ENCODE data around the gene VAPB. TPM values are rescaled to one million over a fixed set of nuclear protein-coding genes. Genes with fewer than 3 reads are reported as not detected.

VAPB gene
- total and polyA plus RNA-seq, 7 donors = 30.7 to 84.5 (median 64.0) TPM

DNA sequence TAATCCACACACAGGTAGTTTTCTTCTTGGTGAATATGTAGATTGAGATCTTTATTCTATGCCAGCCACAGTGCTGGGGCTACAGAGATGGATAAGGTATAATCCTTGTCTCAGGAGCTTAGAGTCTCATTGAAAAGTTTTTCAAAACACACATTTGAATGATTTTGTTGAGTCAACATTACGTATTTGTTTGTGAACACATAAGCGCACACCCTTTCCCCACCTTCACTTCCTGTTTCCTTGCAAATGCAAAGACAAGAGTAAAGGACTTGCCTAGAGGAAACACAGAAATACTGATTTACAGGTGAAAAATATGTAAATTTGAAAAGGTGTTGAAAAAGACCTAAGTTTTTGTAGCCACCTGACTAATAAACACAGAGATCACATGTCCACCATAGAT, 27.8 kb downstream of the VAPB start:
- Histone ChIP-seq H3K27me3 (ENCODE audit: insufficient read depth in 3 of 3, low read length in 2 of 3) (no peaks in the 10 kb centered on the region), H3K4me3 (no peak overlapping the region), H3K4me1 (peaks cover 8% of the 10 kb centered on the region), H3K27ac (no peak overlapping the region), H3K9me3 (no peaks in the 10 kb centered on the region), H3K36me3 (ENCODE audit: insufficient read depth in 1 of 2, low read depth in 1 of 2) (peaks cover 3 to 33% of the 10 kb centered on the region in 2 donors)
- ATAC-seq = no peak
- DNase-seq = no peak
- TF ChIP-seq, protein P1, sequence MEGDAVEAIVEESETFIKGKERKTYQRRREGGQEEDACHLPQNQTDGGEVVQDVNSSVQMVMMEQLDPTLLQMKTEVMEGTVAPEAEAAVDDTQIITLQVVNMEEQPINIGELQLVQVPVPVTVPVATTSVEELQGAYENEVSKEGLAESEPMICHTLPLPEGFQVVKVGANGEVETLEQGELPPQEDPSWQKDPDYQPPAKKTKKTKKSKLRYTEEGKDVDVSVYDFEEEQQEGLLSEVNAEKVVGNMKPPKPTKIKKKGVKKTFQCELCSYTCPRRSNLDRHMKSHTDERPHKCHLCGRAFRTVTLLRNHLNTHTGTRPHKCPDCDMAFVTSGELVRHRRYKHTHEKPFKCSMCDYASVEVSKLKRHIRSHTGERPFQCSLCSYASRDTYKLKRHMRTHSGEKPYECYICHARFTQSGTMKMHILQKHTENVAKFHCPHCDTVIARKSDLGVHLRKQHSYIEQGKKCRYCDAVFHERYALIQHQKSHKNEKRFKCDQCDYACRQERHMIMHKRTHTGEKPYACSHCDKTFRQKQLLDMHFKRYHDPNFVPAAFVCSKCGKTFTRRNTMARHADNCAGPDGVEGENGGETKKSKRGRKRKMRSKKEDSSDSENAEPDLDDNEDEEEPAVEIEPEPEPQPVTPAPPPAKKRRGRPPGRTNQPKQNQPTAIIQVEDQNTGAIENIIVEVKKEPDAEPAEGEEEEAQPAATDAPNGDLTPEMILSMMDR (IDR thresholded peaks at IDR 0.05) = no peak
- intact Hi-C loops (cut with DNase I) = no loop called here
- 73 to 86% (median 82%) methylated on average over 2 of the region's 2 CpGs for WGBS, 3 donors

- DNase-seq (no peak), ATAC-seq (no peak)
- Histone ChIP-seq H3K4me3 (no peak overlapping the region), H3K36me3 (ENCODE audit: insufficient read depth in 1 of 2, low read depth in 1 of 2) (peaks cover 3 to 34% of the 10 kb centered on the region in 2 donors), H3K27me3 (ENCODE audit: insufficient read depth in 3 of 3, low read length in 2 of 3) (no peaks in the 10 kb centered on the region), H3K27ac (no peak overlapping the region), H3K4me1 (peaks cover 8% of the 10 kb centered on the region), H3K9me3 (no peaks in the 10 kb centered on the region)
- intact Hi-C loops (cut with DNase I) = no loop called here
- WGBS, 3 donors = 84 to 91% (median 87%) methylated on average over 3 of the region's 3 CpGs
- TF ChIP-seq, protein P1 (IDR thresholded peaks at IDR 0.05) = no peak
Observed at GRCh38 chr20:58417438-58417837, 28.4 kb downstream of the VAPB start.

GRCh38 chr20:58418949-58419748, 30.1 kb downstream of the VAPB start:
- H3K4me3 ChIP-seq = no peak overlapping the region
- no peak overlapping the region for H3K27ac ChIP-seq
- TF ChIP-seq, protein P1 (IDR thresholded peaks at IDR 0.05) = no peak
- DNase-seq (no peak), ATAC-seq (no peak)
- WGBS, 3 donors = 81 to 94% (median 87%) methylated on average over 5 of the region's 5 CpGs
- intact Hi-C loops (cut with DNase I) = no loop called here
- H3K27me3 ChIP-seq (ENCODE audit: insufficient read depth in 3 of 3, low read length in 2 of 3) = no peaks in the 10 kb centered on the region
- peaks cover 12% of the 10 kb centered on the region for H3K4me1 ChIP-seq
- H3K9me3 ChIP-seq = no peaks in the 10 kb centered on the region
- H3K36me3 ChIP-seq (ENCODE audit: insufficient read depth in 1 of 2, low read depth in 1 of 2) = peaks cover 3 to 37% of the 10 kb centered on the region in 2 donors

GRCh38 chr20:58420798-58421496, 31.9 kb downstream of the VAPB start:
- Histone ChIP-seq H3K9me3 (no peaks in the 10 kb centered on the region), H3K27me3 (ENCODE audit: insufficient read depth in 3 of 3, low read length in 2 of 3) (no peaks in the 10 kb centered on the region), H3K27ac (no peak overlapping the region), H3K36me3 (ENCODE audit: insufficient read depth in 1 of 2, low read depth in 1 of 2) (peaks cover 3 to 37% of the 10 kb centered on the region in 2 donors), H3K4me3 (no peak overlapping the region), H3K4me1 (peaks cover 9% of the 10 kb centered on the region)
- DNase-seq (no peak), ATAC-seq (peak in 3 of 4 donors; percentile 54 to 72 (median 65))
- intact Hi-C loops (cut with DNase I) = no loop called here
- WGBS, 3 donors = 81 to 84% (median 81%) methylated on average over 5 of the region's 5 CpGs
- TF ChIP-seq, protein P1 (IDR thresholded peaks at IDR 0.05) = no peak

All from psoas muscle (tissue), 8 donors.